BJ (cell line): ENCODE measurements around the gene TSSK2. TPM values are rescaled to one million over a fixed set of nuclear protein-coding genes. Genes with fewer than 3 reads are reported as not detected.
A peak's percentile ranks its signal among the peaks of the same experiment; 100 is the strongest.

ENCODE experiments used
- CTCF ChIA-PET: fragments of 350-600 bp; formaldehyde crosslinking; extraction: SDS; loops from one replicate; lab custom pipeline; 2021; ENCODE audit warnings: antibody characterized with exemption, inconsistent platforms; lab: Yijun Ruan, JAX
- POLR2A ChIA-PET: fragments of 300-600 bp; sonication (Branson Sonifier 250); formaldehyde crosslinking; extraction: SDS; loops from one replicate; lab custom pipeline; 2021; ENCODE audit warnings: antibody characterized with exemption; lab: Charles Lee
- DNase-seq: peaks from one replicate; pipeline ENCODE4 v3.0.0-alpha.2; 2011; ENCODE audit warnings: low read depth
- H3K27me3 ChIP-seq: 2 replicates; pipeline ENCODE4 v1.6.0; 2011; ENCODE audit warnings: low read length; ENCODE audit not compliant: control insufficient read depth, insufficient read depth
- H3K36me3 ChIP-seq: 2 replicates; pipeline ENCODE4 v1.5.1; 2011; ENCODE audit warnings: low read length; ENCODE audit not compliant: control insufficient read depth, insufficient read depth
- H3K4me3 ChIP-seq: 2 replicates; pipeline ENCODE4 v1.5.1; 2011; ENCODE audit warnings: low read depth, mild to moderate bottlenecking, control low read depth, low read length
- polyA plus RNA-seq: library from polyadenylated mRNA; depleted of rRNA; stranded (reverse); fragments of >200 nt; gene quantifications from 2 replicates; pipeline ENCODE4 v1.2.3, GENCODE V29; 2011
- TF ChIP-seq, protein P1 (sequence below): IDR thresholded peaks from 2 replicates; pipeline ENCODE4 v1.5.1; 2011; ENCODE audit warnings: low read depth, mild to moderate bottlenecking, control low read depth, inconsistent platforms, low read length, moderate library complexity; ENCODE audit not compliant: insufficient read depth

Gene TSSK2
- polyA plus RNA-seq, 1 experiment: not detected

DNA sequence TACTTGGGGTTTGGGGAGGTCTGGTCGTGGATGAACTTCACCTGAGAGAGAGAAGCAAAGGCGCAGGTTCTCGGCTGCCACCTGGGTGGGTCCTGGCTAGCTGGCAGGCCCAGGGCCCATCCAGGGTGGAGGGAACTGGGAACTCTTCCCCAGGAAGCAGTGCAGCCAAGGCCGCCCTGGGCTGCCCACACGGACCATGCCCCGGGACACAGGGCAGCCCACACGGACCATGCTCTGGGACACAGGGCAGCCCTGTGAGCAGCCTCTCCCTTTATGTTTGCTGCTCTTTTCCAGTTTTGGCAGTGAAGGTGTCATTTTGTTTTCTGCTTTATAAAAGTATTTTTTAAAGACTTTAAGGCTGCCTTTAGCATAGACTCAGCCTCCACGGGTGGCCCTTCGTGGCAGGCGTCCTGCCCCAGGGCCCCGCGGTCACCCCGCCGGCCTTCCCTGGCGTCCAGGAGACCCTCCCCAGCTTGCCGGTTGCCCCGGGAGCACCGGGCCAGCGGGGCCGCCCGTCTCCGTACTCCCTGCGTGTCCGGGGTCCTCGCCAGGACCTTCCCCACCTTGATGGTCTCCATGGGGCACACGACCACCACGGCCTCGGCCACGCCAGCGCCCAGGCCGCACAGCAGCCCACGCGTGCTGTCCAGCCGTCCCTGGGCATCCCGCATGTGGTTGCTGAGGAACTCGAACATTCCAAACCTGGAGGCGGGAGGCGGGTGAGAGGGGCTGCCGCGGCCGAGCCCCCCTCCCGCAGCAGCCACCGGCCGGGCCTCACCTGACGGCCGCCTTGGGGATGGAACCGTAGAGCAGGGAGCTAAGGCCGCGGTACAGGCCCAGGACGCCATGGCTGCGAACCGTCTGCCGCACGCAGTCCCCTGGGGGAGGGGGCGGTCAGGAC is 46.3 kb downstream of the TSSK2 start:
- POLR2A ChIA-PET: no interaction called here
- H3K27me3 ChIP-seq: no peaks in the 10 kb centered on the region
- CTCF ChIA-PET: no interaction called here
- no peak for DNase-seq
- TF ChIP-seq, protein P1, sequence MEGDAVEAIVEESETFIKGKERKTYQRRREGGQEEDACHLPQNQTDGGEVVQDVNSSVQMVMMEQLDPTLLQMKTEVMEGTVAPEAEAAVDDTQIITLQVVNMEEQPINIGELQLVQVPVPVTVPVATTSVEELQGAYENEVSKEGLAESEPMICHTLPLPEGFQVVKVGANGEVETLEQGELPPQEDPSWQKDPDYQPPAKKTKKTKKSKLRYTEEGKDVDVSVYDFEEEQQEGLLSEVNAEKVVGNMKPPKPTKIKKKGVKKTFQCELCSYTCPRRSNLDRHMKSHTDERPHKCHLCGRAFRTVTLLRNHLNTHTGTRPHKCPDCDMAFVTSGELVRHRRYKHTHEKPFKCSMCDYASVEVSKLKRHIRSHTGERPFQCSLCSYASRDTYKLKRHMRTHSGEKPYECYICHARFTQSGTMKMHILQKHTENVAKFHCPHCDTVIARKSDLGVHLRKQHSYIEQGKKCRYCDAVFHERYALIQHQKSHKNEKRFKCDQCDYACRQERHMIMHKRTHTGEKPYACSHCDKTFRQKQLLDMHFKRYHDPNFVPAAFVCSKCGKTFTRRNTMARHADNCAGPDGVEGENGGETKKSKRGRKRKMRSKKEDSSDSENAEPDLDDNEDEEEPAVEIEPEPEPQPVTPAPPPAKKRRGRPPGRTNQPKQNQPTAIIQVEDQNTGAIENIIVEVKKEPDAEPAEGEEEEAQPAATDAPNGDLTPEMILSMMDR: no peak
- peaks cover 7% of the 10 kb centered on the region for H3K36me3 ChIP-seq
- H3K4me3 ChIP-seq: peak overlapping the region; percentile 80

DNA sequence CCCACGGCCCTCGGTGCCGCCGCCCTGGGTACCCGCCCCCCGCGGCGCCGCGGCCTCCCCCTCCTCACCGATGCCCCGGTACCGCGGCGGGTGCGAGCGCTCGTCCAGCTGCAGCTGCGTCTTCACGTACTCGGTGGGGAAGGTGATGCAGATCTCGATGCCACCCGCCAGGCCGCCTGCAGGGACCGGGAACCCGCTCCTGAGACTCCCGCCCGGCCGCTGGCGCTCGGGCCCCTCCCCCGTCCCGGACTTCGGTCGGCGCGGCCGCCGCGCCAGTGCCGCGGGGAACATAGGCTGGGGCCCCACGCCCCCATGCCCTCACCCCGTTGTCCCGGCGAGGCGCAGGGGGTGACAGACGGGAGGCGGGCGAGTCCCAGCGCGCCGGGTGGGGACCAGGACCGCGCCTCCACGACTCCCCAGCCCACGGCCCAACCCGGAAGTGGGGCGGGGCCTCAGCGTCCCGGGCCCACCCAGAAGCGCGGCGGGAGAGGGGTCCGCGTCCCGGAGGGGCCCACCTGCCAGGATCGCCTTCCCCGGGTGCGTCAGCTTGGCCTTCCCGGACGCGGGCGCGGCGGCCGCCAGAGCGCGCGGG is 47.1 kb downstream of the TSSK2 start:
- peaks cover 7% of the 10 kb centered on the region for H3K36me3 ChIP-seq
- POLR2A ChIA-PET: interaction anchor here (0.6 kb wide), 1 partner anchor 242 kb away, joined by 12 read pairs; no protein-coding TSS in a partner anchor
- TF ChIP-seq, protein P1: no peak
- CTCF ChIA-PET: interaction anchor here (0.7 to 2.5 kb wide), 10 partner anchors 9 to 235 kb away, joined by 3 to 13 read pairs (median 6); partner anchors contain the start of gene ESS2
- no peaks in the 10 kb centered on the region for H3K27me3 ChIP-seq
- DNase-seq: no peak
- H3K4me3 ChIP-seq: peak overlapping the region; percentile 80

DNA sequence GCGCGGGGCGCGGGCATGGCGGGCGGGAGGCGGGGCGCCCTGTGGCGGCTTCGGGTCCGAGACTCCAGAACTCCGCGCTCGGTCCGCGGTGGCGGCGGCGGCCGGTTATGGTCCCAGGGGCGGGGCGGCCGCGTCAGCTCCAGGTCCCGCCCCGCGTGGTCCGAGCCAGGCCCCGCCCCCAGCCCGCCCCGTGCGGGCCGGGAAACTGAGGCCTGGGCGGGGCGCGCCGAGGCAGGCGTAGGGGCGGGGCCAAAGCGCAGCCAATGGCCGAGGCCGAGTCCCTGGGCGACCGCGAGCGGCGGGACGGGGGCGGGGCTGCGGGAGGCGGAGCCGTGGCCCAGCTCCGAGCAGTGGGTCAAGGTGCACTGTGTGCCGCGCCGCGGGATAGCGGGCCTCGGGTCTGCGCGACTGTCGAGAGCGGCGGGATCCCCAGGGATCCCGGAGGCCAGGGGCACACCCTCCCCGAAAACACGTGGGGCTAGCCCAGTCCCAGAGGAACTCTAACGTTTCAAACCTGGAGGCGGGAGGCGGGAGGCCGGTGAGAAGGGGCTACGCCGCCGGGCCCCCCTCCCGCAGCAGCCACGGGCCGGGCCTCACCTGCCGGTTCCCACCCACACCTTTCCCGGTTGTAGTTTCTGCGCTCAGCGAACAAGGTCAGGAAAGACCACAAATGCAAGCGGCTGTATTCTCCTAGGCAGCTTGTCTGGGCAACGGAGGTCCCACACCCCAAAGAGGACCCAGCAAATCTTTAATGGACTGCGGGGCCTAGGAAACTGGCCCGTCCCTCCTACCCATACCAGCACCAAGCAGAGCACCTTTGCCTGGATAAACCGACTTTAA is 47.8 kb downstream of the TSSK2 start, which contains the start of gene SLC25A1:
Gene SLC25A1, minus strand, starts transcription at position 80 of the 840 bp plus-strand sequence. Its CDS starts 63 bp downstream, at position 17.
- ChIA-PET POLR2A (interaction anchor here (0.6 kb wide), 2 partner anchors 243 to 252 kb away, joined by 3 to 12 read pairs; no protein-coding TSS in a partner anchor), CTCF (interaction anchor here (0.7 to 2.5 kb wide), 23 partner anchors 9 to 482 kb away, joined by 3 to 13 read pairs (median 3); partner anchors contain the start of gene ESS2)
- peaks cover 7% of the 10 kb centered on the region for H3K36me3 ChIP-seq
- H3K27me3 ChIP-seq: no peaks in the 10 kb centered on the region
- TF ChIP-seq, protein P1: no peak
- H3K4me3 ChIP-seq: peak within 1 kb of the TSS; percentile 80
- no peak for DNase-seq

DNA sequence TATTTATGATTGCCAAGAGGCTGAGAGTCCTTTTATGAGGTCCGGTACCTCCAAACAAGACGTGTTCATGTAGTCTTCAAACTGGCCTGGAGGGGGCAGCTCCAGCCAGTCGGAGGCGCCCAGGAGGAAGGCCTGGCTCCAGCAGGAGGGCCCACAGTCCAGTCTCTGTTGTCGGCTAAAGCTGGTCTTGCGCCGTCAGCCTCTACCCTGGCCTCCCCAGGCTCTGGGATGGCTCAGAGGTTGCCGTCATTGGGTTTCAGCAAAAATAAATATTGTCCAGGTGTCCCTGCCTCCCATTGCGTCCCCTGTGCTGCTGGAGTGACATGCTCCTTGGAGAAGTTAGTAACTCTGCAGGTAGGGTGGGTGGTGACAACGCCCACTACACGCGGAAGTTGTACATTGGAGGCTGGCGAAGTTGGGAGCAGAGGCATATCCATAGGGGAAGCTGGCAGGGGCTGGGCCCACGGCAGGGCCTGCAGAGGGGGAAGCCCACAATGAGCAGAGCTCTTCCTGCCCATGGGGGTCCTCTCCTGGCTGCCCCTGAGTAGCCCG is 48.5 kb downstream of the TSSK2 start:
- TF ChIP-seq, protein P1: peak; percentile 79
- no peak overlapping the region; the same call in 1 of the 2 replicates for H3K4me3 ChIP-seq
- H3K36me3 ChIP-seq: peaks cover 7% of the 10 kb centered on the region
- ChIA-PET CTCF (interaction anchor here (0.6 to 2.5 kb wide), 25 partner anchors 12 to 481 kb away, joined by 3 to 13 read pairs (median 3); partner anchors contain the start of gene ESS2), POLR2A (interaction anchor here (0.6 kb wide), 1 partner anchor 251 kb away, joined by 3 read pairs; no protein-coding TSS in a partner anchor)
- no peaks in the 10 kb centered on the region for H3K27me3 ChIP-seq
- DNase-seq: peak; percentile 36
